HL-60 (cell line): ENCODE data around the gene LIPT2.
"Not testable (repeated sequence)": the region's sequence is repeated elsewhere in the genome, so short reads cannot be mapped to it uniquely, and the experiment has no call there.

Experiments used
- DNase-seq, 2 experiments: peaks; one replicate each; pipeline ENCODE4 v3.0.0-alpha.2; 2010 to 2020; ENCODE audit warnings: low read depth in 1 of 2, low spot score in 1 of 2
- H3K27ac ChIP-seq: fragments of 250-450 bp; sonication (Bioruptor Pico); replicated peaks from 2 replicates; pipeline ENCODE4 v1.5.1; 2020; ENCODE audit warnings: mild to moderate bottlenecking, moderate library complexity
- H3K27me3 ChIP-seq: fragments of 250-450 bp; sonication (Bioruptor Pico); 2 replicates; pipeline ENCODE4 v1.5.1; 2021; ENCODE audit warnings: mild to moderate bottlenecking, moderate library complexity; ENCODE audit not compliant: insufficient read depth, poor library complexity, severe bottlenecking
- H3K4me3 ChIP-seq: replicated peaks from 2 replicates; pipeline ENCODE4 v1.5.1; 2011; ENCODE audit warnings: mild to moderate bottlenecking, control low read depth, low read length; ENCODE audit not compliant: insufficient read depth
- GABPA ChIP-seq: IDR thresholded peaks from 2 replicates; pipeline ENCODE4 v1.6.1; 2012; ENCODE audit warnings: low read depth
- POLR2AphosphoS5 ChIP-seq: IDR thresholded peaks from 2 replicates; pipeline ENCODE4 v1.6.1; 2012; ENCODE audit warnings: low read depth
- REST ChIP-seq: IDR thresholded peaks from 2 replicates; pipeline ENCODE4 v1.6.1; 2012; ENCODE audit warnings: low read depth; ENCODE audit not compliant: insufficient replicate concordance
- SPI1 ChIP-seq: IDR thresholded peaks from 2 replicates; pipeline ENCODE4 v1.6.1; 2012; ENCODE audit warnings: low read depth, mild to moderate bottlenecking, borderline replicate concordance
- TF ChIP-seq, protein P1 (sequence below): IDR thresholded peaks from one replicate; pipeline ENCODE4 v1.5.1; 2011; ENCODE audit warnings: low read length, control low read depth, inconsistent platforms; ENCODE audit not compliant: insufficient read depth

The LIPT2 gene

GRCh38 chr11:74535371-74536160 lies 42.0 kb upstream of the LIPT2 start:
- no peak overlapping the region for H3K4me3 ChIP-seq
- TF ChIP-seq GABPA: no peak
- TF ChIP-seq, protein P1, sequence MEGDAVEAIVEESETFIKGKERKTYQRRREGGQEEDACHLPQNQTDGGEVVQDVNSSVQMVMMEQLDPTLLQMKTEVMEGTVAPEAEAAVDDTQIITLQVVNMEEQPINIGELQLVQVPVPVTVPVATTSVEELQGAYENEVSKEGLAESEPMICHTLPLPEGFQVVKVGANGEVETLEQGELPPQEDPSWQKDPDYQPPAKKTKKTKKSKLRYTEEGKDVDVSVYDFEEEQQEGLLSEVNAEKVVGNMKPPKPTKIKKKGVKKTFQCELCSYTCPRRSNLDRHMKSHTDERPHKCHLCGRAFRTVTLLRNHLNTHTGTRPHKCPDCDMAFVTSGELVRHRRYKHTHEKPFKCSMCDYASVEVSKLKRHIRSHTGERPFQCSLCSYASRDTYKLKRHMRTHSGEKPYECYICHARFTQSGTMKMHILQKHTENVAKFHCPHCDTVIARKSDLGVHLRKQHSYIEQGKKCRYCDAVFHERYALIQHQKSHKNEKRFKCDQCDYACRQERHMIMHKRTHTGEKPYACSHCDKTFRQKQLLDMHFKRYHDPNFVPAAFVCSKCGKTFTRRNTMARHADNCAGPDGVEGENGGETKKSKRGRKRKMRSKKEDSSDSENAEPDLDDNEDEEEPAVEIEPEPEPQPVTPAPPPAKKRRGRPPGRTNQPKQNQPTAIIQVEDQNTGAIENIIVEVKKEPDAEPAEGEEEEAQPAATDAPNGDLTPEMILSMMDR: no peak
- no peak for TF ChIP-seq POLR2AphosphoS5
- TF ChIP-seq SPI1: no peak
- no peak for TF ChIP-seq REST
- DNase-seq: no peak

DNA sequence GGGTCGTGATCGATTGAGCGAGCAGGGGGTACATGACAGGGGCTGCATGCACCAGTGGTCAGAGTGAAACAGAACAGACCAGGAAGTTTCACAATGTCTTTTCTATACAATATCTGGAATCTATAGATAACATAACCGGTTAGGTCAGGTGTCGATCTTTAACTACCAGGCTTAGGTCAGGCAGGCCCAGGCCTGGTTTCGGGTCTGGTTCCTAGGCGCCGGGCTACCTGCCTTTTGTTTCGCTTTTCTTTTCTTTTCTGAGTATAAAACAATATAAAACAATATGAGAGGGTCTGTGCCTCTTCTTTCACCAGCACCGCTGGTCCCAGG lies 41.4 kb upstream of the LIPT2 start:
- not testable (repeated sequence) for H3K4me3 ChIP-seq, DNase-seq, H3K27me3 ChIP-seq
- H3K27ac ChIP-seq: peak overlapping the region; percentile 37; the same call in 1 of the 2 replicates

More at GRCh38 chr11:74535371-74536160, 42.0 kb upstream of the LIPT2 start:
- Histone ChIP-seq H3K27me3 (no peaks in the 10 kb centered on the region), H3K27ac (no peak overlapping the region)

DNA sequence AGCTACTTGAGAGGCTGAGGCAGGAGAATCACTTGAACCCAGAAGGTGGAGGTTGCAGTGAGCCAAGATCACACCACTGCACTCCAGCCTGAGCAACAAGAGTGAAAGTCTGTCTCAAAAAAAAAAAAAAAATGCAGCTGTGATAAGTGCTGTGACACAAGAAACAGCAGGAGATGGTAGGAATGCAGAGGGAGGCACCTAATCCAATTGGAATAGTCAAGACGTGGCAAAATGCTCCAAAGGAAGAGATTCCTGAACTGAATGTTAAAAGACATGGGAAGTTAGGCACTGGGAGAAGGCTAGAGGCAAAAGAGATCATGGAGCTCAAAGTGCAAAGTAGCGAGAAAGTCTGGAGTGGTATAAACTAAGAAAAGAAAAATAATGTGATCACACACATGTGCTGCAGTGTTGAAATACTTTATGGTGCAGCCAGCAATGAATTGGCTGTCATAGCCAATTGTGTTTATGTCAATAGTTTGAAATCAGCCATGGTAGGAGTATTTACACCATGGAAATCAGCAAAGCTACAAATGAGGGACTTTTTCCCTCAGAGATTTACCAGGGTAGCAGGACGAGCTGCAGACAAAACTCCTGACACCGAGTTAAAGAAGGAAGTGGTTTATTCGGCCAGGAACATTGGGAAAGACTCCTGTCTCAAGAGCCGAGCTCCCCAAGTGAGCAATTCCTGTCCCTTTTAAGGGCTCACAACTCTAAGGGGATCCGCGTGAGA lies 40.9 kb upstream of the LIPT2 start:
- Histone ChIP-seq H3K27me3 (no peaks in the 10 kb centered on the region), H3K27ac (peak overlapping the region; percentile 37; the same call in 1 of the 2 replicates), H3K4me3 (no peak overlapping the region)
- TF ChIP-seq SPI1: peak; percentile 81; the same call in 1 of the 2 replicates
- TF ChIP-seq POLR2AphosphoS5: no peak
- DNase-seq: peak in 1 of 2 experiments; percentile 41

DNA sequence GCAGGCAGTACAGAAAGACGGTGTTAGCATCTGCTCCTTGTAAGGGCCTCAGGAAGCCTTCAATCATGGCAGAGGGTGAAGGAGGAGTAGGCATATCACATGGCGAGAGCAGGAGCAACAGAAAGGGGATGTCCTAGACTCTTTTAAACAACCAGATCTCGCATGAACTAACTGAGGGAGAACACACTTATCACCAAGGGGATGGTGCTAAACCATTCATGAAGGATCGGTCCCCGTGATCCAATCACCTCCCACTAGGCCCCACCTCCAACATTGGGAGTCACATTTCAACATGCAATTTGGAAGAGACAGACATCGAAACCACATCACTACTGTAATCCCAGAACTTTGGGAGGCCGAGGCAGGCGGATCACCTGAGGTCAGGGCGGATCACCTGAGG lies 39.9 kb upstream of the LIPT2 start:
- Histone ChIP-seq H3K27me3 (no peaks in the 10 kb centered on the region), H3K4me3 (no peak overlapping the region), H3K27ac (no peak overlapping the region)
- no peak for DNase-seq
- TF ChIP-seq POLR2AphosphoS5: no peak
- TF ChIP-seq SPI1: no peak
- TF ChIP-seq GABPA: no peak
- TF ChIP-seq REST: no peak
- TF ChIP-seq, protein P1: no peak
